Islet of Langerhans (tissue), 1 donor: ENCODE results near the gene SEPTIN1.
"Not testable (repeated sequence)": the region's sequence is repeated elsewhere in the genome, so short reads cannot be mapped to it uniquely, and the experiment has no call there.

Source experiments
- FAIRE-seq: peaks from one replicate; lab custom pipeline; 2011; peaks lifted over from hg19 to GRCh38; lab: Jason Lieb, UNC

The SEPTIN1 gene

GRCh38 chr16:30401768-30402425 lies 19.5 kb upstream of the SEPTIN1 start:
- no peak for FAIRE-seq

GRCh38 chr16:30399435-30400186 lies 17.2 kb upstream of the SEPTIN1 start:
- no peak for FAIRE-seq

DNA sequence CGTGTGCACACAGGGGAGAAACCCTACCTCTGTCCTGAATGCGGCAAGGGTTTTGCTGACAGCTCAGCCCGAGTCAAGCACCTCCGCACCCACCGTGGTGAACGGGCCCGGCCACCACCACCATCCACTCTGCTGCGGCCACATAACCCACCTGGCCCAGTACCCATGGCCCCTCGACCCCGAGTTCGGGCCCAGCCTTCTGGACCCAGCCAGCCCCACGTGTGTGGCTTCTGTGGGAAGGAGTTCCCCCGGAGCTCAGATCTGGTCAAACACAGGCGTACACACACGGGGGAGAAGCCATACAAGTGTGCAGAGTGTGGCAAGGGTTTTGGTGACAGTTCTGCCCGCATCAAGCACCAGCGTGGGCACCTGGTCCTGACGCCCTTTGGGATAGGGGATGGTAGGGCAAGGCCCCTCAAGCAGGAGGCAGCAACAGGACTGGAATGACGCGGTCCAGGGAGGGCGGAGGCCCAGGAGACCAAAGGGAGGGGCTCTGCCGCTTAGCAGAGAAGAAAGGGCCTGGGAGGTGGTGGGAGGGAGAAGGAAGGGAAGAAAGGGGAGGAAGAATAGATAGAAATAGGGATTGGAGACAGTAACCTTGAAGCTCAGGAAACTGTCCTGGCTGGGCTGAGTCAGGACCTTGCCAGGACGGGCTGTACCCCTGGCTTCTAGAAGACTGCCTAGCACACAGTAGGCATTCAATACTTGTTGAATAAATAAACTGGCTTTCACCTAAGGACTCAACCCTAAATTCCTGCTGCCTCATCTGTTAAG lies 16.5 kb upstream of the SEPTIN1 start:
- no peak for FAIRE-seq

DNA sequence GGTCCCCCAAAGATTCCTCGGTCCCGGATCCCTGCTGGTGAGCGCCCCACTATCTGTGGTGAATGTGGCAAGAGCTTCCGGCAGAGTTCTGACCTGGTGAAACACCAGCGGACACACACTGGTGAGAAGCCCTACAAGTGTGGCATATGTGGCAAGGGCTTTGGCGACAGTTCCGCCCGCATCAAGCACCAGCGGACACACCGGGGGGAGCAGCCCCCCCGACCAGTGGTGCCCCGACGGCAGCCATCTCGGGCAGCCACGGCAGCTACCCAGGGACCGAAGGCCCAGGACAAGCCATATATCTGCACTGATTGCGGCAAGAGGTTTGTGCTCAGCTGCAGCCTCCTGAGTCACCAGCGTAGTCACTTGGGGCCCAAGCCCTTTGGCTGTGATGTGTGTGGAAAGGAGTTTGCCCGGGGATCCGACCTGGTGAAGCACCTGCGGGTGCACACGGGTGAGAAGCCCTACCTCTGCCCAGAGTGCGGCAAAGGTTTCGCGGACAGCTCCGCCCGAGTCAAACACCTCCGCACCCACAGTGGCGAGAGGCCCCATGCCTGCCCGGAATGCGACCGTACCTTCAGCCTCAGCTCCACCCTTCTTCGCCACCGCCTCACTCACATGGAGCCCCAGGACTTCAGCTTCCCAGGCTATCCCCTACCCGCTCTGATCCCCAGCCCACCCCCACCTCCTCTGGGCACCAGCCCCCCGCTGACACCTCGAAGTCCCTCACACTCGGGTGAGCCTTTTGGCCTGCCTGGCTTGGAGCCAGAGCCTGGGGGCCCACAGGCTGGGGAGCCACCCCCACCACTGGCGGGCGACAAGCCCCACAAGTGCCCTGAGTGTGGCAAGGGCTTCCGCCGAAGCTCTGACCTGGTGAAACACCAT lies 15.7 kb upstream of the SEPTIN1 start:
- FAIRE-seq: no peak

DNA sequence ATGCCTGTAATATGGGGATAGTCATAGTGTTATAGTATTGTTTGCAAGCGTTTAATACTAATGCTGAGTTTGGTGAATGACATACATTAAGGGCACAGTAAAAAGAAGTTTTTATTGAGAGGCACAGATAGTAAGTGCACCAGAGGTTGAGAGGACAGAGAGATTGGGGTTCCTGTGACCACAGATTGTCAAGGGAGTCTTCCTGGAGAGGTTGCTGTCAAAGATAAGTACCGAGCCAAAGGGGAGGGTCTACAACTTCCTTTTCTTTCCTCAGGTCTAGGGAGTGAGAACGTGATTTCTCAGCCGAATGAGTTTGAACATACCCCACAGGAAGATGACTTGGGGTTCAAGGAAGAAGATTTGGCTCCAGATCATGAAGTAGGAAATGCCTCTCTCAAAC lies 14.7 kb upstream of the SEPTIN1 start:
- FAIRE-seq: no peak

DNA sequence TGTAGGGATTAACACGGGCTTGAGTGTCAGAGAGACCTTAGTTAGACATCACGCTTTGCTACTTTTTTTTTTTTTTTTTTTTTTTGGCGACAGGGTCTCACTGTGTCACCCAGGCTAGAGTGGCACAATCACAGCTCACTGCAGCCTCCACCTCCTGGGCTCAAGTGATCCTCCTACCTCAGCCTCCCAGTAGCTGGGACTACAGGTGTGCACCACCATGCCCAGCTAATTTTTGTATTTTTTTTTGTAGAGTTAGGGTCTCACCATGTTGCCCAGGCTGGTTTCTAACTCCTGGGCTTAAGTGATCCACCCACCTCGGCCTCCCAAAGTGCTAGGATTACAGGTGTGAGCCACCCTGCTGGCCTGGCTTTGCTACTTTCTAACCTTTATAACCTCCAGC lies 14.3 kb upstream of the SEPTIN1 start:
- not testable (repeated sequence) for FAIRE-seq

DNA sequence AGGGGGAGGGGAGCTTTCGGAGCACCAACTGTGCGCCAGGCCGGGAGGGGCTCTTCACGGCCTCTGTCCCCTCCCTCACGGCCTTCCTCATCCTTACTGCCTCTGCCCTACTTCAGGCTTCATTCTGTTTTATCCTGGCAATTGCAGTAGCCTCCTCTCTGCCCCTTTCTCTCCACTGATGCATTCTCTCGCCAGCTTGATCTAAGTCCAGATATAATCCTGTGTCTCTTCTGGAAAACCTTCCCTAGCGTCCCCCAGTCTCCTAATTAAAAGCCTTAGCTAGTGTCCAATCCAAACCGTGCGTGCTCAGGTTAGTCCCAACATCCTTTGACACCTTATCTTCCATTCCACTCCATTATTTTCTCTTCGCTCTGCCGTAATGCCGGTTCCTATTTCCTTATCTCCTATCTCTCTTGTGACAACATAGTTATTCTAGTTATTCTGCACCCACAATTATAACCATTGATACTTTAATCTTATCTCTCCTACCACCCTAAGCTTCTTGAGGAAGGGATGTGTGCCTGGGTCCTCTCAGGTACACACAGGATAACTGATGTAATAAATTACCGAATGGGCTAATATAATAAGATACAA lies 13.7 kb upstream of the SEPTIN1 start:
- no peak for FAIRE-seq

- no peak for FAIRE-seq
These were observed 13.0 kb upstream of the SEPTIN1 start, which contains the start of gene ZNF48 for GRCh38 chr16:30395155-30395991. ZNF48 (plus strand) TSS chr16:30395420; CDS start chr16:30395795, 375 bp downstream.

GRCh38 chr16:30394592-30395154 lies 12.3 kb upstream of the SEPTIN1 start:
- no peak for FAIRE-seq

- no peak for FAIRE-seq
These were observed 1.2 kb upstream of the SEPTIN1 start for GRCh38 chr16:30383521-30383920.

DNA sequence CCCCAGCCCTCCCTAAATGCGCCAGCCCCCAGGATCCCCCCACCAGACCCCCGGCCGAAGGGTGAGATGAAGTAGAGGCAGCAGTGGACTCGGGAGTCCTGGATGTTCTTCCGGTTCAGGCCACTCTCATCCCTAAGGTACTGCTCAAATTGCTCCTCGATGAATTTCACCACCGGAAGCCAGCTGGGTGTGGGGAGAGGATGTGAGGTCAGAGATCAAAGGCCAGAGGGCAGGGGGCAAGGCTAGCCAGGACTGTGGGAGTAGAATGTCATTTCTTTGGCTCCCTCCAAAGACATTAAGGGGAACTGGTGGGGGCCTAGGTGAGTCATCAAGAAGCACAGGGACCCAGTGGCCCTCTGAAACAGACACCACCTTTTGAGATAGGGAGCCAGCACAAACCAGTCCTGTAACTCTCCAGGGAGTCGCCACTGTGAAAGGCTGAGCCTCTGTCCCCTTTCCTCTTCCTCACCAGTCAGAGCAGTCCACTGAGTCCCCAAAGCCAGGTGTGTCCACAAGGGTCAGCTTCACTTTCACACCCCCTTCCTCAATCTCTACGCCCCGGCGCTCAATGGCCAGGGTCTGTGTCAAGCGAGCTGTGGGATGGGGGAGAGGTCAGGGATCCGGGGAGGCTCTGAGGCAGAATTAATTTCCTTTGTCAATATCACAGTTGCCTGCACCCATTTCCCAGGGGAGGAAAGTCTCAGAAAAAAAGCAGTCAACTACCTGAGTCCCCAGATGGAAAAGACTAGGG lies 895 bp downstream of the SEPTIN1 start:
- FAIRE-seq: no peak

- FAIRE-seq: no peak
These were observed 1.6 kb downstream of the SEPTIN1 start for GRCh38 chr16:30380803-30381208.

- FAIRE-seq: no peak
These were observed 2.1 kb downstream of the SEPTIN1 start for GRCh38 chr16:30380072-30380802.

DNA sequence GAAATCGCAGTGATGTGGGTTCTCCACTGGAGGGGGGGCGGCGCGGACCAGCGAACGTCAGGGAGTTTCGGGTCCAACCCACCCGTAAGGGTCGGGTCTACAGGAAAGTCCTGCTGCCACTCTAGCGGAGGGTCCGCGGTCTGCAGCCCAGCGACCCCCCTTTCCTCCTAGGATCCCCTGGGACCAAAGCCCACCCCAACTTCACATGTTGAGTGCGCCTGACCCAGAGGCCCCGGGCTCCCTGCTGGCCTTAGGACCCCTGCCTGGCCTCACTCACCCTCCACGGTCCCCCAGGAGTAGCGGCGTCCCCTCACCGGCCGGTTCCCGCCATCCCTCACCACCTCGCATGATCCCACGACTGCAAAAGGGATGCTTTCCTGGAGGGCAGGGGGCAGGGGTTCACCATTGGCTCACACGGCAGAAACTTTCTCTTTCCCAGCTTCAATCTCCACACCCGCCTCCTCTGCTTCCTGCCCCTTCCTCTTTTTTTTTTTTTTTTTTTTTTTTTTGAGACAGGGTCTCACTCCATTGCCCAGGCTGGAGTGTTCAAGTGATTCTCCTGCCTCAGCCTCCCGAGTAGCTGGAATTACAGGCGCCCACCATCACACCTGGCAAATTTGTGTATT lies 3.1 kb downstream of the SEPTIN1 start:
- no peak for FAIRE-seq

GRCh38 chr16:30378236-30379157 lies 3.9 kb downstream of the SEPTIN1 start:
- FAIRE-seq: no peak

DNA sequence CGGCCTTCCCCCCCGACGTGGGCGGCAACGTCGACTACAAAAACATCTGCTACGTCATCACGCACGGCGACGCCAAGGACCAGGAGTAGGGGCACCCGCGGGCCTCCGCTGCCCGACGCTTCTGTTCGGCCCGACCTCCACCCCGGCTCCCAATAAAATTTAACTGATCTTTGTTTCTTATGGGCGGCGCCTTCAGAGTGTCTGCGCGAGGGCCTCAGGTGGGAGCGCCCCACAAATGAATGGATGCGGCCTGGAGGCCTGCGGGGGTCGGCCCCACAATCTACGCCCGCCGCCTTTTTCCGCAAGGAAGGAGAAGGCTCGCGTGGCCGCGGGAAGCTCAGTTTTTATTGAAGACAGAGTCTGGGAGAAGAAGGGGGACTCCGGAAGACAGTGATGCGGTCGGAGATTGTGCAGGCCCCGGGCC lies 4.5 kb downstream of the SEPTIN1 start:
- FAIRE-seq: no peak
